ACHN (cell line): ENCODE measurements around the gene ZNF217.
"Not testable (repeated sequence)": the region's sequence is repeated elsewhere in the genome, so short reads cannot be mapped to it uniquely, and the experiment has no call there.

Experiments
- DNase-seq: peaks from one replicate; pipeline ENCODE4 v3.0.0-alpha.2; 2015
- in situ Hi-C: cut with HindIII; loops from 2 replicates; pipeline ENCODE4 v1.10.0; 2017; ENCODE audit warnings: low sequenced_read_pairs, low pct_ligation_motif_present, low pct_unique_long_range_greater_than_20kb

ZNF217 gene

GRCh38 chr20:53576195-53576580, 17.5 kb downstream of the ZNF217 start:
- in situ Hi-C loops = no loop called here
- no peak for DNase-seq

- in situ Hi-C loops = no loop called here
- DNase-seq = no peak
These were observed 18.0 kb downstream of the ZNF217 start for GRCh38 chr20:53575481-53576194.

GRCh38 chr20:53574819-53575218, 18.8 kb downstream of the ZNF217 start:
- DNase-seq = no peak
- in situ Hi-C loops = no loop called here

GRCh38 chr20:53574259-53574789, 19.3 kb downstream of the ZNF217 start:
- in situ Hi-C loops = no loop called here

GRCh38 chr20:53571555-53572286, 21.9 kb downstream of the ZNF217 start:
- no peak for DNase-seq
- in situ Hi-C loops = no loop called here

More at GRCh38 chr20:53574259-53574789, 19.3 kb downstream of the ZNF217 start:
- no peak for DNase-seq

- DNase-seq = no peak
- in situ Hi-C loops = no loop called here
These were observed 23.0 kb downstream of the ZNF217 start for GRCh38 chr20:53570446-53571276.

- in situ Hi-C loops = no loop called here
These were observed 23.9 kb downstream of the ZNF217 start for GRCh38 chr20:53569606-53570307.

GRCh38 chr20:53569005-53569404, 24.6 kb downstream of the ZNF217 start:
- no peak for DNase-seq
- in situ Hi-C loops = no loop called here

More at GRCh38 chr20:53569606-53570307, 23.9 kb downstream of the ZNF217 start:
- DNase-seq = no peak

- in situ Hi-C loops = no loop called here
- no peak for DNase-seq
These were observed 25.3 kb downstream of the ZNF217 start for GRCh38 chr20:53568351-53568750.

- no peak for DNase-seq
- in situ Hi-C loops = no loop called here
These were observed 26.2 kb downstream of the ZNF217 start for GRCh38 chr20:53567379-53567917.

GRCh38 chr20:53566623-53567022, 27.0 kb downstream of the ZNF217 start:
- DNase-seq, in situ Hi-C loops: not testable (repeated sequence)

- in situ Hi-C loops = no loop called here
These were observed 28.4 kb downstream of the ZNF217 start for GRCh38 chr20:53565254-53565653.

GRCh38 chr20:53562104-53562764, 31.4 kb downstream of the ZNF217 start:
- in situ Hi-C loops, DNase-seq: not testable (repeated sequence)

More at GRCh38 chr20:53565254-53565653, 28.4 kb downstream of the ZNF217 start:
- no peak for DNase-seq

GRCh38 chr20:53561505-53561904, 32.1 kb downstream of the ZNF217 start:
- DNase-seq = no peak
- in situ Hi-C loops = no loop called here

GRCh38 chr20:53559816-53560215, 33.8 kb downstream of the ZNF217 start:
- no peak for DNase-seq
- in situ Hi-C loops = no loop called here

- in situ Hi-C loops = no loop called here
- no peak for DNase-seq
These were observed 36.5 kb downstream of the ZNF217 start for GRCh38 chr20:53557130-53557529.

- no peak for DNase-seq
- in situ Hi-C loops = no loop called here
These were observed 37.3 kb downstream of the ZNF217 start for GRCh38 chr20:53556267-53556897.
